Stimulated activated CD8-positive, alpha-beta memory T cell treated with anti-CD3 and anti-CD28 coated beads, Interleukin-15, amount 100 ng/mL, for 24 hours (primary cell): Measurements from ENCODE around the gene LRP1B.

ENCODE experiments used
- DNase-seq: peaks from one replicate; pipeline ENCODE4 v3.0.0-alpha.2; 2020; ENCODE audit warnings: low read depth

LRP1B gene

DNA sequence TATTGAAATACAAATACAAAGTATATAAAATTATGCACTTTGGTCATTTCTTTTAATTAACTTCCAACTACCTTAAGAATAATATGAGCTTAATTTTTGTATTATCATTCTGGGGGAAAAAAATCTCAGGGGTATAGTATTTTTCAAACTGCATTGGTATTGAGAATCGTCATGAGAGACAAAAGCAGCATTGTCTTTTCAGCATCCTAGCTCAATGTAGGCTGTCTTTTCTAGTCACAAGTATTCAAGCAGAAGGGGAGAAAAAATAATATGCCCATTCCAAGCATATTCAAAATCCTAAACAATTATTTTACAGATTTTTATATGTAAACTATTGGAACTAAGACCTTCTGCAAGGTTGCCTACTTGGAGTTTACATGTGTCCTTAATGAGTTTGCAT, 693.3 kb downstream of the LRP1B start:
- no peak for DNase-seq

DNA sequence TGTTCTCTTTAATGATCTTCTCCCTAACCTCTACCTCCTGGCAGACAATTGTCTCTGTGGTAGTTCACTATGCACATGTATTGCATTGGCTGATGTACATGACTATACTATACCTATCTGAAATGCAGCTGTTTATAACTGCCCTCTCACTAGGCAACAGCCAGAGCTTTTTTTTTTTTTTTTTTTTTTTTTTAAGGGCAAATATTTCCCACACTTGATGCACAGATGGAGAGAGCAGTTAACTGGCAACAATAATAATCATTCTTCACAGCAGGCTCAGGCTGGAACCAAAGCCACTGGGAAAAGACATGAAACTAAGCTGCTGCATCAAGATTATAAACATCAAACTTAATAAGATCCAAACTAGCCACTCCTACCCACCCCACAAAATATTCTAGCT, 707.7 kb downstream of the LRP1B start:
- DNase-seq, result no peak

- DNase-seq, result no peak
These were observed 713.5 kb downstream of the LRP1B start for GRCh38 chr2:141417246-141417797.

DNA sequence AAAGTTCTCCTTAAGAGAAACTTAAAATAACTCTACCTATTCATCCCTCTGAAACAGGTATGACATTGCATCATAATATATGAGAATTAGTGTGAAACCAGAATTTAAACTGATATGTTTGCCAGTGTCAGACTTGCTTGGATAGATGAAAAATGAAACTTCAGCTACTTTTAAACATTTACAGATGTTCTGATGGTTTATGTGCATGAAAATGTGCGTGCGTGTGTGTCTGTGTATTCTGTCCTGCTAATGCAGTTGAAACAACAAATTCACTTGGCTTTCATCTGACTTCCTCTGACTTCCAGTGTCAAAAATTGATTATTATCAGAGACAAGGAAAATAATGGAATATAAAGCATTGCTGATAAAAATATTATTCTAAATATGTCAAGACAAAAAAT, 719.4 kb downstream of the LRP1B start:
- DNase-seq, result no peak

DNA sequence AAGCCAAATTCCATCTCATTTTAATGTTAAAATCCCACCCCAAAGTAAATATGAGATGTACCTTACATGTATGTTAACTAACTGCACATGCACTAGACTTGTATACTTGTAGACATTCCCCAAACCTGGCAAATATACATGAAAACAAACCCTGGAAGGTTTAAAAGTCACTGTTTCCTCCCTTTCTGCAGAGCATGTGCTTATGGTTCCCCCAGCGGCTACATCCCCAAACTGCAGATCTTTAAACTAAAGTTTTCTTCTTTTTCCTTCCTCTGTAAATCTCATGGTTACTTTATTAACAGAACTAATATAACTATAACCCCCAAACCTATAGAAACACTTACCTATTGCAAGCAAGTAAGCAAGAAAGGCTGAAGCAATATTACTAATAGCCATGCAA, 731.5 kb downstream of the LRP1B start:
- DNase-seq, result no peak

- DNase-seq, result no peak
These were observed 737.6 kb downstream of the LRP1B start for GRCh38 chr2:141393214-141393545.

- DNase-seq, result no peak
These were observed 738.2 kb downstream of the LRP1B start for GRCh38 chr2:141392517-141393213.

- DNase-seq, result no peak
These were observed 744.6 kb downstream of the LRP1B start for GRCh38 chr2:141386168-141386567.

DNA sequence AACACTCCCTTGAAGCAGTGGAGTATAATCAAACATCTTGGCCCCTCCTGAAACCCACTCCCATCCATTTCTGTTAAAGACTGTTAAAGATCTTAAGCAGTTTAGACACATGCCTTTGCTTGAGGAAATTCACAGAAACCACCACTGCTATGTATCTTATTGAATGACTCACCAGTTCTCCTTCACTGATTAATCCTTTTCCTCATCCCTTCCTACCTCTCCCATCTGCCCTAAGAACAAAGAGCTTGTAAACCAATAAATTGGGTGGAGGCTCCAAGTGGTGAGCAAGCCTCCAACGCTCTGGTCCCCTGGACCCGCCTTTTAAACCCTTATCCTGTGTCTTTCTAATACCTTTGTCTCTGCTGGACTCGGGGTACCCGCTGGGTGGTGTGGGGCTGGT, 746.1 kb downstream of the LRP1B start:
- no peak for DNase-seq

DNA sequence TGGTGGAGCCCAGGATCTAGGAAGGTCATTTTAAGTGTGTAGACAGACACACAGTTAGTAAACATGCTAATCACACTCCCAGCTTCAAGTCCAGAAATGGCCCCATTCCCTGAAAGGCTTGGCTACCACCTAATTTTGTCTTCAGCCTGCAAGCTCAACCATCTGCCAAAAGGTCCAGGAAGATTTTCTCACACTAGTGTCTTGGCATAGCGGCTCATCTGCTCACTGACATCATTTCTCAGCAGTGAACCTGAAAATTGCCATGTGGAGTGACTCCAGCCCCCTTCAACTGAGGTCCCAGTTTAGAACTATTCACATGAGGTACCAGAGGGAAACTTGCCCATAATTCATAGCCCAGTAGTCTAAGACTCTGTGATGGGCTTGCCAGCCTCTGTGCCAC, 748.9 kb downstream of the LRP1B start:
- DNase-seq, result no peak

GRCh38 chr2:141380008-141380979, 750.5 kb downstream of the LRP1B start:
- DNase-seq, result no peak

- DNase-seq, result no peak
These were observed 766.0 kb downstream of the LRP1B start for GRCh38 chr2:141364821-141365220.

GRCh38 chr2:141362311-141362710, 768.5 kb downstream of the LRP1B start:
- DNase-seq, result no peak

DNA sequence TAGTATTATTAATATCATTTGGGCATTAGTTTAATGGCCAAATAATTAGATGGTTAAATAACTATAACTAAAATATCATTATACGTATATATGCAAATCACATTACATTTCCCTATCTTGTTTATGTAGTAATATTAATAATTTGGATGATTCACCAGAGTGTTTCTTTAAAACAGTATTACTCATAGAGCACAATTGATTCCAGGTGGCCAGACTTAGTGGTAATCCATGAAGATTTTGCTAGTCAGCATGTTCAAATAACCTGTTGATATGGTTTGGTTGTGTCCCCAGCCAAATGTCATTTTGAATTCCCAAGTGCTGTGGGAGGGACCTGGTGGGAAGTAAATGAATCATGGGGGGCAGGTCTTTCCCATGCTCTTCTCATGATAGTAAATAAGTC, 782.3 kb downstream of the LRP1B start:
- no peak for DNase-seq

- no peak for DNase-seq
These were observed 789.4 kb downstream of the LRP1B start for GRCh38 chr2:141341444-141341843.

DNA sequence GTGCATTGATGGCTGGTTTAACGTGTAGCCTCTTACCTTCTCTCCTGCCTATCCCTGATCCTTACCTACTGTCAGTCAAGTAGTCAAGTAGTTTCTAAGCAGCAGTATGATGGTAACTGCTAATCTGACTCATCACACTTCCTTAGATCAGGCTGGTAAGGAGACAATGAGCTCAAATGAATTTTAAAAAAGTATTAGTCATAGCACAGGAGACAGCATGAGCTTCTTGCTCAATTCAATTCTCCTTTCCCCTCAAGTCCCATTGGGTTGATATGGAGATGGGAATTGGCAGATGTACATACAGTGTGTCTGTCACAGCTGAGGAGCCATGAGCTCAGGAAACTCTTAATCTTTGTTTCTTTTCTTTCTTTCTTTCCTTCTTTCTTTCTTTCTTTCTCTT, 799.7 kb downstream of the LRP1B start:
- DNase-seq, result no peak

- DNase-seq, result no peak
These were observed 800.9 kb downstream of the LRP1B start for GRCh38 chr2:141329964-141330363.

DNA sequence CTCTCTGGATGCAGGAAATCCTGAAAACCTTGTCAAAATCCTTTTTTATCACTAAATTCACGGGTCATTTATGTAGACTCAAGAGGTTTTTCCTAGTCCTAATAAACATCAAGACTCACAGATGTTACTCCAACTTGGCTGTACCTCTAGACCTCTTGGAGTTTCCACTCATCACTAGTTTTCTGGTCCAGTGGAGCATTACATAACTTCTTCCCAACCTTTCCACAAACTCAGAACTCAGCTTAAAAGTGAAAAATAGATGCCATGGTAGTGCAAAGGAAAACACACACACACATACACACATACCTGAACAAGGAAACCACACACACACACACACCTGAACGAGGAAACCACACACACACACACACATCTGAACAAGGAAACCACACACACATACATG, 807.2 kb downstream of the LRP1B start:
- no peak for DNase-seq

- no peak for DNase-seq
These were observed 812.8 kb downstream of the LRP1B start for GRCh38 chr2:141317986-141318385.

DNA sequence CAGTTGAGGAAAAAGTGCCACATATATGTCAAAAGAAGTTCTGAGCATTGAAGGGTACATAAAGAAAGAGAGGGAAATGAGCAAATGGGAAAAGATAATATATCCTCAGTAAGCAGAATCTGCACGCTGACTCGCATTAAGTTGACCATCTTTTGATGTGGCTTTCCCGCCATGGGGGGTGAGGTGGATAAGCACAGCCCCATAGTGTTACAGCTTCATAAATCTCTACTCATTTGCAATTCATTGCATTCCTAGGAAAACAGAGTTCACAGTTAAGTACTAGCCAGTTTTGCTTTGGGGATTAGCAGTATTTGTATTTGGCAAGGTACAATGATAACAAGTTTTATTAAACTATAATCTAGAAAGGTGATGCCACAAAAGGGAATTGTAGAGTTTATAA, 814.2 kb downstream of the LRP1B start:
- no peak for DNase-seq

DNA sequence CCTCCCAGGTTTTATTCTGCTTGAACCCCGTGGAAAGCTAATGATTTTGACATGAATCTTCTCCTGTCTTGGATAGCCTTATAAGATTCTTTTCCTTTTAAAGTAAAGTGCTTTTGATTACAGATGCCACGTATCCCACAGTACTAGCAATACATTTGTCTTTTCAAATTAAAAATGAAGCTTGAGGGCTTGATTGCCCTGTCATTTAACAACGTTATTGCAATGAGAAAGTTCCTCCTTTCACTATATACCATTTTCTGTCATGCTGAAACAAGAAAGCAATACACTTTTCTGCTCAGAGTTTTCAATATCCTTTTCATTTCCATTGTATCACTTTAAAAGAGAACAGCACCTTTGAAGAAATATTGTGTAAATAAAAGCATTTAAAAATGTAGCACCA, 814.7 kb downstream of the LRP1B start:
- DNase-seq, result no peak

GRCh38 chr2:141313972-141314371, 816.8 kb downstream of the LRP1B start:
- DNase-seq, result no peak

- no peak for DNase-seq
These were observed 819.4 kb downstream of the LRP1B start for GRCh38 chr2:141311430-141311829.
